ENCODE data around the gene MAGI2.
"Not testable (repeated sequence)": the region's sequence is repeated elsewhere in the genome, so short reads cannot be mapped to it uniquely, and the experiment has no call there.

The MAGI2 gene

GRCh38 chr7:79453266-79453557, 255 bp downstream of the MAGI2 start:
- TF ChIP-seq CTCF (IDR thresholded peaks at IDR 0.05; ENCODE audit: borderline replicate concordance, control extremely low read depth, extremely low read depth, insufficient read depth, missing control alignments): no peak
- DNase-seq (ENCODE audit: low spot score): no peak
- in situ Hi-C loops (cut with MboI; ENCODE audit: low sequenced_read_pairs, unreplicated experiment): no loop called here

GRCh38 chr7:79452495-79453265, 787 bp downstream of the MAGI2 start:
- in situ Hi-C loops (cut with MboI; ENCODE audit: low sequenced_read_pairs, unreplicated experiment): no loop called here
- no peak for TF ChIP-seq CTCF (IDR thresholded peaks at IDR 0.05; ENCODE audit: borderline replicate concordance, control extremely low read depth, extremely low read depth, insufficient read depth, missing control alignments)
- DNase-seq (ENCODE audit: low spot score): peak; percentile 16

- peak; percentile 17 for DNase-seq (ENCODE audit: low spot score)
- no peak for TF ChIP-seq CTCF (IDR thresholded peaks at IDR 0.05; ENCODE audit: borderline replicate concordance, control extremely low read depth, extremely low read depth, insufficient read depth, missing control alignments)
- in situ Hi-C loops (cut with MboI; ENCODE audit: low sequenced_read_pairs, unreplicated experiment): no loop called here
Measured at GRCh38 chr7:79452032-79452494, 1.4 kb downstream of the MAGI2 start.

GRCh38 chr7:79451580-79451979, 1.9 kb downstream of the MAGI2 start:
- in situ Hi-C loops (cut with MboI; ENCODE audit: low sequenced_read_pairs, unreplicated experiment): no loop called here
- no peak for TF ChIP-seq CTCF (IDR thresholded peaks at IDR 0.05; ENCODE audit: borderline replicate concordance, control extremely low read depth, extremely low read depth, insufficient read depth, missing control alignments)

GRCh38 chr7:79442766-79443165, 10.7 kb downstream of the MAGI2 start:
- in situ Hi-C loops (cut with MboI; ENCODE audit: low sequenced_read_pairs, unreplicated experiment): not testable (repeated sequence)

More at GRCh38 chr7:79451580-79451979, 1.9 kb downstream of the MAGI2 start:
- DNase-seq (ENCODE audit: low spot score): no peak

GRCh38 chr7:79436378-79436777, 17.1 kb downstream of the MAGI2 start:
- DNase-seq (ENCODE audit: low spot score): no peak
- TF ChIP-seq CTCF (IDR thresholded peaks at IDR 0.05; ENCODE audit: borderline replicate concordance, control extremely low read depth, extremely low read depth, insufficient read depth, missing control alignments): no peak
- in situ Hi-C loops (cut with MboI; ENCODE audit: low sequenced_read_pairs, unreplicated experiment): no loop called here

More at GRCh38 chr7:79442766-79443165, 10.7 kb downstream of the MAGI2 start:
- DNase-seq (ENCODE audit: low spot score): not testable (repeated sequence)

- in situ Hi-C loops (cut with MboI; ENCODE audit: low sequenced_read_pairs, unreplicated experiment): no loop called here
- DNase-seq (ENCODE audit: low spot score): no peak
- no peak for TF ChIP-seq CTCF (IDR thresholded peaks at IDR 0.05; ENCODE audit: borderline replicate concordance, control extremely low read depth, extremely low read depth, insufficient read depth, missing control alignments)
Measured at GRCh38 chr7:79434867-79435266, 18.6 kb downstream of the MAGI2 start.

Measured in GM13976 (cell line).